Measurements from ENCODE around the gene RPS6KL1.

DNA sequence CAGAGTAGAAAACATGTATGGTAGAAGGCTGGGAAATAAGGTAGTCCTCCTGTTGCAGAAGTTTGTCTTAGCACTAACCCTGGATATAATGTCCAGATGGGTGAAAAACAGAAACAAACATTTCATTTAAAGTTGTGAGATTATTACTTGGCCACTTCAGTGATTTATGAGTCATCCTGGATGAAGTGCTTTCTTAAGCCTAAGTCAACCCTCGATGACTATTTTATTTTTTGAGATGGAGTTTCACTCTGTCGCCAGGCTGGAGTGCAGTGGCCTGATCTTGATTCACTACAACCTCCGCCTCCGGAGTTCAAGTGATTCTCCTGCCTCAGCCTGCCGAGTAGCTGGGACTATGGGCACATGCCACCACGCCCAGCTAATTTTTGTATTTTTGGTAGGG is 31.2 kb downstream of the RPS6KL1 start:
- TF ChIP-seq, protein P1, sequence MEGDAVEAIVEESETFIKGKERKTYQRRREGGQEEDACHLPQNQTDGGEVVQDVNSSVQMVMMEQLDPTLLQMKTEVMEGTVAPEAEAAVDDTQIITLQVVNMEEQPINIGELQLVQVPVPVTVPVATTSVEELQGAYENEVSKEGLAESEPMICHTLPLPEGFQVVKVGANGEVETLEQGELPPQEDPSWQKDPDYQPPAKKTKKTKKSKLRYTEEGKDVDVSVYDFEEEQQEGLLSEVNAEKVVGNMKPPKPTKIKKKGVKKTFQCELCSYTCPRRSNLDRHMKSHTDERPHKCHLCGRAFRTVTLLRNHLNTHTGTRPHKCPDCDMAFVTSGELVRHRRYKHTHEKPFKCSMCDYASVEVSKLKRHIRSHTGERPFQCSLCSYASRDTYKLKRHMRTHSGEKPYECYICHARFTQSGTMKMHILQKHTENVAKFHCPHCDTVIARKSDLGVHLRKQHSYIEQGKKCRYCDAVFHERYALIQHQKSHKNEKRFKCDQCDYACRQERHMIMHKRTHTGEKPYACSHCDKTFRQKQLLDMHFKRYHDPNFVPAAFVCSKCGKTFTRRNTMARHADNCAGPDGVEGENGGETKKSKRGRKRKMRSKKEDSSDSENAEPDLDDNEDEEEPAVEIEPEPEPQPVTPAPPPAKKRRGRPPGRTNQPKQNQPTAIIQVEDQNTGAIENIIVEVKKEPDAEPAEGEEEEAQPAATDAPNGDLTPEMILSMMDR (IDR thresholded peaks at IDR 0.05; ENCODE audit: poor library complexity, severe bottlenecking) = no peak
- TF ChIP-seq POLR2AphosphoS5 (IDR thresholded peaks at IDR 0.05) (no peak), EZH2 (IDR thresholded peaks at IDR 0.05; ENCODE audit: borderline replicate concordance, insufficient read depth, low read length, poor library complexity, severe bottlenecking) (no peak)
